ENCODE measurements around the gene CAD. TPM values are rescaled to one million over a fixed set of nuclear protein-coding genes. Genes with fewer than 3 reads are reported as not detected.
A peak's percentile ranks its signal among the peaks of the same experiment; 100 is the strongest.

Gene CAD
- total and polyA plus RNA-seq, 2 of the 4 experiments (the other 2 are of a cell fraction): 12.9 to 38.7 TPM

GRCh38 chr2:27175330-27175729 lies 41.8 kb upstream of the CAD start:
- no peak overlapping the region for H3K4ac ChIP-seq (ENCODE audit: low read depth, low read length)
- TF ChIP-seq MAFK (IDR thresholded peaks at IDR 0.05; ENCODE audit: low read depth, low read length): no peak
- no peak for TF ChIP-seq CEBPB (IDR thresholded peaks at IDR 0.05; ENCODE audit: low read depth, low read length)
- no peak for TF ChIP-seq FOS (IDR thresholded peaks at IDR 0.05; ENCODE audit: low read depth, low read length)
- no peak for TF ChIP-seq USF2 (IDR thresholded peaks at IDR 0.05; ENCODE audit: low read depth, low read length)
- TF ChIP-seq RCOR1 (IDR thresholded peaks at IDR 0.05; ENCODE audit: insufficient replicate concordance, low read length): no peak
- TF ChIP-seq CTCF (conservative IDR thresholded peaks at IDR 0.05; ENCODE audit: low read depth, low read length): no peak
- TF ChIP-seq MXI1 (IDR thresholded peaks at IDR 0.05; ENCODE audit: borderline replicate concordance, low read depth, low read length): no peak
- TF ChIP-seq RFX5 (IDR thresholded peaks at IDR 0.05; ENCODE audit: low read depth, low read length): no peak
- no peak for TF ChIP-seq NFE2L2 (IDR thresholded peaks at IDR 0.05; ENCODE audit: low read depth, low read length)
- no peak for TF ChIP-seq BHLHE40 (IDR thresholded peaks at IDR 0.05; ENCODE audit: low read depth, low read length)
- no peak for TF ChIP-seq CHD1 (IDR thresholded peaks at IDR 0.05; ENCODE audit: low read depth, low read length)
- TF ChIP-seq MAZ (IDR thresholded peaks at IDR 0.05; ENCODE audit: borderline replicate concordance, low read depth, low read length): no peak
- no peak for TF ChIP-seq RAD21 (IDR thresholded peaks at IDR 0.05; ENCODE audit: low read length)
- H2BK120ac ChIP-seq (ENCODE audit: low read depth, low read length): no peak overlapping the region
- in situ Hi-C loops (cut with MboI; ENCODE audit: low sequenced_read_pairs) (no loop called here), intact Hi-C loops (cut with micrococcal nuclease) (no loop called here), dilution Hi-C loops (cut with HindIII; ENCODE audit: low sequenced_read_pairs, unreplicated experiment) (no loop called here)
- DNase-seq: no peak
- no peak overlapping the region for H3K9ac ChIP-seq (ENCODE audit: low read depth, low read length)
- ChIA-PET POLR2A (ENCODE audit: unreplicated experiment) (no interaction called here), CTCF (interaction anchor here (0.7 kb wide), 1 partner anchor 19 kb away, joined by 3 read pairs; no protein-coding TSS in a partner anchor)
- H4K20me1 ChIP-seq (ENCODE audit: insufficient read depth, low read length): no peaks in the 10 kb centered on the region
- no peak overlapping the region for H2AFZ ChIP-seq (replicated peaks; ENCODE audit: low read length, poor library complexity)
- H3K9me3 ChIP-seq (ENCODE audit: control insufficient read depth, insufficient read depth, low read length): no peaks in the 10 kb centered on the region
- no peaks in the 10 kb centered on the region for H3K79me1 ChIP-seq (ENCODE audit: low read depth in 1 of 2, low read length in 2 of 2)
- no peak overlapping the region for H4K91ac ChIP-seq (ENCODE audit: insufficient read depth, low read depth, low read length)
- H2AK5ac ChIP-seq (ENCODE audit: low read depth, low read length): no peak overlapping the region
- H3K4me3 ChIP-seq (ENCODE audit: insufficient read depth, low read depth, low read length): no peak overlapping the region
- no peak overlapping the region for H3K18ac ChIP-seq (ENCODE audit: low read depth, low read length)
- no peak overlapping the region for H4K8ac ChIP-seq (ENCODE audit: low read depth in 2 of 2, low read length in 2 of 2)
- no peak overlapping the region for H2AK9ac ChIP-seq (replicated peaks; ENCODE audit: low read depth, low read length, poor library complexity)
- H3K4me2 ChIP-seq (ENCODE audit: low read depth, low read length): no peak overlapping the region
- H3K9me1 ChIP-seq (ENCODE audit: insufficient read depth, low read length): no peaks in the 10 kb centered on the region
- no peak overlapping the region for H3K14ac ChIP-seq (replicated peaks; ENCODE audit: low read depth, low read length)
- H2BK15ac ChIP-seq (ENCODE audit: low read depth, low read length): no peak overlapping the region
- no CpG with 5 or more reads among the region's 8 CpGs for WGBS, 2 experiments (ENCODE audit: extremely low coverage in 2 of 2, insufficient read length in 1 of 2)
- ATAC-seq (ENCODE audit: low read depth): peak; percentile 27; the same call in 1 of the 2 replicates
- H2BK5ac ChIP-seq (ENCODE audit: low read depth, low read length, poor library complexity, severe bottlenecking): no peak overlapping the region
- peaks cover 52% of the 10 kb centered on the region for H3K27me3 ChIP-seq (ENCODE audit: control insufficient read depth, insufficient read depth, low read length)
- no peak overlapping the region for H3K56ac ChIP-seq (ENCODE audit: extremely low read depth, insufficient read depth, low read length)
- H3K36me3 ChIP-seq (ENCODE audit: control insufficient read depth, insufficient read depth, low read length): no peaks in the 10 kb centered on the region
- no peak overlapping the region for H4K5ac ChIP-seq (ENCODE audit: low read depth, low read length)
- H3K23ac ChIP-seq (ENCODE audit: low read depth, low read length): no peak overlapping the region
- H2BK20ac ChIP-seq (ENCODE audit: low read depth, low read length): no peak overlapping the region
- no peaks in the 10 kb centered on the region for H3K4me1 ChIP-seq (ENCODE audit: control insufficient read depth, insufficient read depth, low read length)
- no peak overlapping the region for H3K27ac ChIP-seq (ENCODE audit: insufficient read depth, low read length)
- BruUV-seq (replicated peaks): no TSS peak

All from IMR-90 (cell line).